ENCODE measurements around the gene COL1A1. TPM values are rescaled to one million over a fixed set of nuclear protein-coding genes. Genes with fewer than 3 reads are reported as not detected.

COL1A1 gene
- total and polyA plus RNA-seq, 2 of the 13 experiments (the other 11 are each of a cell fraction or from before 2014, with no cell fraction given) = 0.05 TPM; not detected in 1

- TF ChIP-seq, protein P1, sequence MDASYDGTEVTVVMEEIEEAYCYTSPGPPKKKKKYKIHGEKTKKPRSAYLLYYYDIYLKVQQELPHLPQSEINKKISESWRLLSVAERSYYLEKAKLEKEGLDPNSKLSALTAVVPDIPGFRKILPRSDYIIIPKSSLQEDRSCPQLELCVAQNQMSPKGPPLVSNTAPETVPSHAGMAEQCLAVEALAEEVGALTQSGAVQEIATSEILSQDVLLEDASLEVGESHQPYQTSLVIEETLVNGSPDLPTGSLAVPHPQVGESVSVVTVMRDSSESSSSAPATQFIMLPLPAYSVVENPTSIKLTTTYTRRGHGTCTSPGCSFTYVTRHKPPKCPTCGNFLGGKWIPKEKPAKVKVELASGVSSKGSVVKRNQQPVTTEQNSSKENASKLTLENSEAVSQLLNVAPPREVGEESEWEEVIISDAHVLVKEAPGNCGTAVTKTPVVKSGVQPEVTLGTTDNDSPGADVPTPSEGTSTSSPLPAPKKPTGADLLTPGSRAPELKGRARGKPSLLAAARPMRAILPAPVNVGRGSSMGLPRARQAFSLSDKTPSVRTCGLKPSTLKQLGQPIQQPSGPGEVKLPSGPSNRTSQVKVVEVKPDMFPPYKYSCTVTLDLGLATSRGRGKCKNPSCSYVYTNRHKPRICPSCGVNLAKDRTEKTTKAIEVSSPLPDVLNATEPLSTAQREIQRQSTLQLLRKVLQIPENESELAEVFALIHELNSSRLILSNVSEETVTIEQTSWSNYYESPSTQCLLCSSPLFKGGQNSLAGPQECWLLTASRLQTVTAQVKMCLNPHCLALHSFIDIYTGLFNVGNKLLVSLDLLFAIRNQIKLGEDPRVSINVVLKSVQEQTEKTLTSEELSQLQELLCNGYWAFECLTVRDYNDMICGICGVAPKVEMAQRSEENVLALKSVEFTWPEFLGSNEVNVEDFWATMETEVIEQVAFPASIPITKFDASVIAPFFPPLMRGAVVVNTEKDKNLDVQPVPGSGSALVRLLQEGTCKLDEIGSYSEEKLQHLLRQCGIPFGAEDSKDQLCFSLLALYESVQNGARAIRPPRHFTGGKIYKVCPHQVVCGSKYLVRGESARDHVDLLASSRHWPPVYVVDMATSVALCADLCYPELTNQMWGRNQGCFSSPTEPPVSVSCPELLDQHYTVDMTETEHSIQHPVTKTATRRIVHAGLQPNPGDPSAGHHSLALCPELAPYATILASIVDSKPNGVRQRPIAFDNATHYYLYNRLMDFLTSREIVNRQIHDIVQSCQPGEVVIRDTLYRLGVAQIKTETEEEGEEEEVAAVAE (CRISPR knock-in tag; IDR thresholded peaks at IDR 0.05; ENCODE audit: borderline replicate concordance) = no peak
- TF ChIP-seq ZNF768 (CRISPR knock-in tag; IDR thresholded peaks at IDR 0.05) = 0 out of 2 replicates have a peak, but pooled peaks have one; percentile 9
Observed at GRCh38 chr17:50199803-50200456, 1.5 kb downstream of the COL1A1 start (continued).

GRCh38 chr17:50199211-50199802 lies 2.1 kb downstream of the COL1A1 start:
- no peak overlapping the region for H3K27ac ChIP-seq (ENCODE audit: extremely low read length, insufficient read depth, low read length)
- no peaks in the 10 kb centered on the region; the same call in 1 of the 2 replicates for H4K20me1 ChIP-seq (ENCODE audit: insufficient read depth, low read length)
- no peak overlapping the region for H3K4me2 ChIP-seq (ENCODE audit: low read depth, low read length)
- no peaks in the 10 kb centered on the region for H3K9me3 ChIP-seq (ENCODE audit: low read length)
- ATAC-seq (no peak), DNase-seq (ENCODE audit: low spot score) (no peak), FAIRE-seq (no peak)
- no peaks in the 10 kb centered on the region for H3K36me3 ChIP-seq (replicated peaks in 1 of 2; ENCODE audit: control insufficient read depth in 1 of 2, insufficient read depth in 2 of 2, low read length in 2 of 2)
- BruUV-seq (replicated peaks) = no TSS peak
- no peak overlapping the region for H3K9ac ChIP-seq (ENCODE audit: insufficient read depth, low read depth, low read length)
- H2AFZ ChIP-seq (ENCODE audit: low read length) = no peak overlapping the region
- TF ChIP-seq ZNF441 (CRISPR knock-in tag; IDR thresholded peaks at IDR 0.05; ENCODE audit: borderline replicate concordance) (no peak), ZIK1 (CRISPR knock-in tag; IDR thresholded peaks at IDR 0.05; ENCODE audit: borderline replicate concordance, low read depth) (no peak), ZNF556 (CRISPR knock-in tag; IDR thresholded peaks at IDR 0.05; ENCODE audit: borderline replicate concordance) (no peak), CEBPZ (IDR thresholded peaks at IDR 0.05; ENCODE audit: low read length) (no peak)
- ChIA-PET POLR2A (interaction anchor here (1.4 kb wide), 1 partner anchor 21 kb away, joined by 4 read pairs; no protein-coding TSS in a partner anchor), CTCF (ENCODE audit: low intra/inter-chr PET ratio, low total read pairs) (interaction anchor here (1.6 to 9.4 kb wide), 4 partner anchors 30 to 97 kb away, joined by 7 to 301 read pairs (median 130); partner anchors contain the start of gene TMEM92)
- intact Hi-C loops (cut with micrococcal nuclease; ENCODE audit: unreplicated experiment) = no loop called here
- no peak overlapping the region for H3K4me3 ChIP-seq (replicated peaks in 1 of 3; ENCODE audit: insufficient read depth in 1 of 3, low read depth in 2 of 3, low read length in 3 of 3)
- 62% methylated on average over 41 of the region's 41 CpGs for WGBS (ENCODE audit: low lambda C conversion rate)
- H3K4me1 ChIP-seq (ENCODE audit: insufficient read depth, low read length) = 0 out of 2 replicates have a peak, but pooled peaks cover 9% of the 10 kb centered on the region
- peaks cover 14 to 73% of the 10 kb centered on the region in 2 experiments for H3K27me3 ChIP-seq (ENCODE audit: control insufficient read depth in 1 of 2, insufficient read depth in 2 of 2, low read length in 2 of 2)
- no peaks in the 10 kb centered on the region for H3K79me2 ChIP-seq (ENCODE audit: insufficient read depth, low read length)
- in situ Hi-C loops (cut with HindIII; ENCODE audit: extremely low pct_ligation_motif_present, low pct_unique_long_range_greater_than_20kb) = no loop called here
